H1 (cell line): ENCODE measurements around the gene HOXA6. TPM values are rescaled to one million over a fixed set of nuclear protein-coding genes. Genes with fewer than 3 reads are reported as not detected.

Experiments used
- CTCF ChIA-PET: fragments of 300-600 bp; sonication (Branson Sonifier 250); formaldehyde crosslinking; loops from one replicate; lab custom pipeline; 2021; ENCODE audit not compliant: partially characterized antibody; lab: Charles Lee
- POLR2A ChIA-PET: fragments of 300-600 bp; sonication (Branson Sonifier 250); formaldehyde crosslinking; loops from one replicate; lab custom pipeline; 2021; ENCODE audit warnings: inconsistent platforms; ENCODE audit not compliant: partially characterized antibody; lab: Charles Lee
- DNase-seq, 2 experiments: peaks; one replicate each; pipeline versions ENCODE4 v3.0.0 to v3.0.0-alpha.2; 2010 to 2022; ENCODE audit warnings: low spot score in 2 of 2, low read depth in 1 of 2, mixed read lengths in 1 of 2
- FAIRE-seq: peaks from 2 replicates; lab custom pipeline; 2011; peaks lifted over from hg19 to GRCh38; lab: Jason Lieb, UNC
- H2AFZ ChIP-seq: 2 replicates; pipeline ENCODE4 v1.8.1; 2012; ENCODE audit warnings: low read length, inconsistent platforms
- H2AK5ac ChIP-seq: 2 replicates; pipeline ENCODE4 v1.6.1; 2013; ENCODE audit warnings: low read depth, low read length
- H2BK120ac ChIP-seq: replicated peaks from 2 replicates; pipeline ENCODE3; 2013; ENCODE audit warnings: low read depth, low read length, inconsistent platforms
- H2BK12ac ChIP-seq: 2 replicates; pipeline ENCODE4 v1.6.1; 2013; ENCODE audit warnings: low read depth, low read length
- H2BK15ac ChIP-seq: 2 replicates; pipeline ENCODE4 v1.6.1; 2013; ENCODE audit warnings: low read length
- H2BK20ac ChIP-seq: 2 replicates; pipeline ENCODE4 v1.6.1; 2013; ENCODE audit warnings: low read length
- H2BK5ac ChIP-seq: 2 replicates; pipeline ENCODE4 v1.6.1; 2013; ENCODE audit warnings: low read depth, low read length
- H3K14ac ChIP-seq: 2 replicates; pipeline ENCODE4 v1.6.1; 2013; ENCODE audit warnings: inconsistent platforms; ENCODE audit not compliant: insufficient read length
- H3K18ac ChIP-seq: 2 replicates; pipeline ENCODE4 v1.6.1; 2013; ENCODE audit warnings: low read length; ENCODE audit errors: extremely low read depth
- H3K23ac ChIP-seq: 2 replicates; pipeline ENCODE4 v1.6.1; 2013; ENCODE audit warnings: inconsistent platforms; ENCODE audit not compliant: insufficient read length
- H3K23me2 ChIP-seq: 2 replicates; pipeline ENCODE4 v1.6.1; 2013; ENCODE audit warnings: low read depth, low read length
- H3K27ac ChIP-seq: 2 replicates; pipeline ENCODE4 v1.6.1; 2011; ENCODE audit warnings: low read depth, low read length, inconsistent platforms
- H3K27me3 ChIP-seq, 4 experiments: replicated peaks in 1 of 4; 1 replicate in 1 of 4; 2 replicates in 3 of 4; pipeline versions ENCODE4 v1.6.1 to v1.8.1; 2011 to 2013; ENCODE audit warnings: low read length in 3 of 4, mild to moderate bottlenecking in 3 of 4, inconsistent platforms in 2 of 4, mixed read lengths in 2 of 4, moderate library complexity in 1 of 4; ENCODE audit not compliant: control insufficient read depth in 3 of 4, insufficient read depth in 3 of 4; ENCODE audit errors: extremely low read depth in 1 of 4
- H3K36me3 ChIP-seq, 4 experiments: 2 replicates each; pipeline versions ENCODE4 v1.6.1 to v1.8.1; 2011 to 2013; ENCODE audit warnings: mild to moderate bottlenecking in 4 of 4, low read length in 3 of 4, moderate library complexity in 2 of 4, control low read depth in 1 of 4, inconsistent platforms in 1 of 4; ENCODE audit not compliant: insufficient read depth in 4 of 4, control insufficient read depth in 2 of 4
- H3K4ac ChIP-seq: replicated peaks from 2 replicates; pipeline ENCODE3; 2013; ENCODE audit warnings: low read length, low read depth, mixed read lengths, inconsistent platforms; ENCODE audit not compliant: insufficient read length
- H3K4me1 ChIP-seq, 4 experiments: replicated peaks in 1 of 4; 1 replicate in 1 of 4; 2 replicates in 3 of 4; pipeline versions ENCODE4 v1.6.1 to v1.8.1; 2011 to 2013; ENCODE audit warnings: low read length in 3 of 4, inconsistent platforms in 2 of 4, mixed read lengths in 1 of 4; ENCODE audit not compliant: insufficient read depth in 4 of 4, control insufficient read depth in 3 of 4
- H3K4me2 ChIP-seq, 2 experiments: 2 replicates each; pipeline versions ENCODE4 v1.6.1 to v1.8.1; 2011 to 2013; ENCODE audit warnings: low read depth in 2 of 2, low read length in 2 of 2, control low read depth in 1 of 2, inconsistent platforms in 1 of 2, mild to moderate bottlenecking in 1 of 2; ENCODE audit not compliant: insufficient read depth in 1 of 2
- H3K4me3 ChIP-seq, 4 experiments: fragments of 200-600, 300-600 bp in 1 of 4; sonication (generic), shearing (Covaris generic), sonication (Bioruptor Twin) in 1 of 4; 2 replicates each; pipeline versions ENCODE4 v1.5.1 to v1.8.1; 2011 to 2016; ENCODE audit warnings: low read length in 4 of 4, low read depth in 3 of 4, control low read depth in 2 of 4, inconsistent platforms in 2 of 4, mild to moderate bottlenecking in 2 of 4, mixed read lengths in 1 of 4, moderate library complexity in 1 of 4; ENCODE audit not compliant: insufficient read depth in 2 of 4; ENCODE audit errors: extremely low read depth in 1 of 4
- H3K56ac ChIP-seq: replicated peaks from 2 replicates; pipeline ENCODE3; 2013; ENCODE audit warnings: low read depth, mild to moderate bottlenecking, mixed read lengths, low read length, inconsistent platforms; ENCODE audit not compliant: insufficient read length
- H3K79me1 ChIP-seq: 2 replicates; pipeline ENCODE4 v1.6.1; 2013; ENCODE audit warnings: low read depth, low read length, control low read depth
- H3K79me2 ChIP-seq, 2 experiments: 2 replicates each; pipeline versions ENCODE4 v1.6.1 to v1.8.1; 2012 to 2013; ENCODE audit warnings: low read length in 2 of 2, mild to moderate bottlenecking in 2 of 2, inconsistent platforms in 1 of 2; ENCODE audit not compliant: insufficient read depth in 2 of 2, control insufficient read depth in 1 of 2
- H3K9ac ChIP-seq, 4 experiments: replicated peaks in 1 of 4; 1 replicate in 1 of 4; 2 replicates in 3 of 4; pipeline versions ENCODE4 v1.6.1 to v1.8.1; 2011 to 2013; ENCODE audit warnings: low read depth in 3 of 4, low read length in 3 of 4, control low read depth in 2 of 4, mild to moderate bottlenecking in 2 of 4, moderate library complexity in 2 of 4, inconsistent platforms in 1 of 4; ENCODE audit errors: extremely low read depth in 1 of 4
- H3K9me3 ChIP-seq, 2 experiments: 2 replicates each; pipeline versions ENCODE4 v1.6.1 to v1.8.1; 2012 to 2013; ENCODE audit warnings: mild to moderate bottlenecking in 2 of 2, moderate library complexity in 2 of 2, control low read depth in 1 of 2, inconsistent platforms in 1 of 2, low read depth in 1 of 2, low read length in 1 of 2, mixed read lengths in 1 of 2; ENCODE audit not compliant: insufficient read depth in 2 of 2
- H4K20me1 ChIP-seq, 2 experiments: replicated peaks in 1 of 2; 2 replicates each; pipeline versions ENCODE3 to v1.8.1; 2011 to 2013; ENCODE audit warnings: inconsistent platforms in 2 of 2, low read length in 2 of 2, mild to moderate bottlenecking in 1 of 2; ENCODE audit not compliant: insufficient read depth in 2 of 2, control insufficient read depth in 1 of 2
- H4K5ac ChIP-seq: 2 replicates; pipeline ENCODE4 v1.6.1; 2013; ENCODE audit warnings: low read length, low read depth, mixed read lengths, inconsistent platforms; ENCODE audit not compliant: insufficient read length
- H4K8ac ChIP-seq: 2 replicates; pipeline ENCODE4 v1.8.0; 2013; ENCODE audit warnings: mild to moderate bottlenecking, moderate library complexity, low read length, inconsistent platforms; ENCODE audit not compliant: insufficient read depth; ENCODE audit errors: extremely low read depth
- H4K91ac ChIP-seq: replicated peaks from 2 replicates; pipeline ENCODE3; 2013; ENCODE audit warnings: low read length, mixed read lengths, inconsistent platforms; ENCODE audit not compliant: insufficient read length
- CTCF ChIP-seq, 3 experiments: IDR thresholded peaks; 1 replicate in 2 of 3; 2 replicates in 1 of 3; pipeline versions ENCODE4 v1.5.1 to v1.6.1; 2011; ENCODE audit warnings: low read length in 3 of 3, mild to moderate bottlenecking in 3 of 3, inconsistent platforms in 2 of 3, low read depth in 1 of 3, moderate library complexity in 1 of 3; ENCODE audit not compliant: insufficient read depth in 1 of 3; ENCODE audit errors: control extremely low read depth in 1 of 3
- E2F6 ChIP-seq: IDR thresholded peaks from 2 replicates; pipeline ENCODE4 v1.6.1; 2012; ENCODE audit warnings: inconsistent platforms
- MAFK ChIP-seq: IDR thresholded peaks from 2 replicates; pipeline ENCODE4 v1.6.1; 2012; ENCODE audit warnings: low read depth, mild to moderate bottlenecking, improper control_type of control experiment, low read length
- POLR2A ChIP-seq, 2 experiments: IDR thresholded peaks; 1 replicate in 1 of 2; 2 replicates in 1 of 2; pipeline ENCODE4 v1.6.1; 2011; ENCODE audit warnings: low read depth in 2 of 2, low read length in 2 of 2, mild to moderate bottlenecking in 2 of 2; ENCODE audit errors: control extremely low read depth in 1 of 2
- TAF1 ChIP-seq: IDR thresholded peaks from 2 replicates; pipeline ENCODE4 v1.6.1; 2011; ENCODE audit warnings: mild to moderate bottlenecking, low read depth, low read length
- TEAD4 ChIP-seq: IDR thresholded peaks from 2 replicates; pipeline ENCODE4 v1.6.1; 2012; ENCODE audit warnings: low read depth, low read length, inconsistent platforms, mixed read lengths
- USF2 ChIP-seq: IDR thresholded peaks from 2 replicates; pipeline ENCODE4 v1.6.1; 2011; ENCODE audit warnings: low read length, improper control_type of control experiment
- YY1 ChIP-seq: IDR thresholded peaks from 2 replicates; pipeline ENCODE4 v1.6.1; 2011; ENCODE audit warnings: low read depth, mild to moderate bottlenecking, low read length
- WGBS, 2 experiments: shearing (Covaris generic) in 1 of 2; methylation state at CpG; one replicate each; pipeline versions ENCODE4 v1.1.6 to v1.1.7; 2013 to 2015; ENCODE audit warnings: low lambda C conversion rate in 2 of 2, mixed read lengths in 2 of 2, inconsistent platforms in 1 of 2, low coverage in 1 of 2, missing lambda C conversion rate in 1 of 2; ENCODE audit not compliant: insufficient replicate concordance in 2 of 2, insufficient coverage in 1 of 2, insufficient read length in 1 of 2; ENCODE audit errors: extremely low coverage in 1 of 2, missing lambda C conversion rate in 1 of 2; 5-methylcytosine and 5-hydroxymethylcytosine counted together
- polyA plus RNA-seq, 7 experiments: library from polyadenylated mRNA; depleted of rRNA in 3 of 7; stranded (reverse) in 5 of 7; unstranded in 2 of 7; fragments of >200 nt in 5 of 7; fragments of 200-250 nt in 2 of 7; gene quantifications; 1 replicate in 5 of 7; 2 replicates in 1 of 7; 4 replicates in 1 of 7; pipeline versions ENCODE4 v1.2.1 to v1.2.3, GENCODE V29; 2011 to 2013; ENCODE audit warnings: missing spikeins in 2 of 7, mixed read lengths in 2 of 7
- total RNA-seq: library from RNA; stranded (reverse); fragmentation: NEBNext Ultra II Directional; extraction: Animal tissue kit (Norgen Biotek cat#: 25700); gene quantifications from 2 replicates; pipeline ENCODE4 v1.2.1, GENCODE V29; 2021

Gene HOXA6
- total and polyA plus RNA-seq, 2 of the 8 experiments (the other 6 are each of a cell fraction or from before 2014, with no cell fraction given), result not detected

GRCh38 chr7:27141923-27142579 lies 5.5 kb downstream of the HOXA6 start:
- Histone ChIP-seq H3K79me2 (no peaks in the 10 kb centered on the region), H2BK20ac (no peak overlapping the region), H3K56ac (no peak overlapping the region), H3K4ac (no peak overlapping the region), H3K18ac (no peak overlapping the region), H2BK5ac (no peak overlapping the region), H3K9ac (no peak overlapping the region), H2BK120ac (no peak overlapping the region), H2BK12ac (no peak overlapping the region), H3K36me3 (peaks cover 0 to 6% (median 0%) of the 10 kb centered on the region in 4 experiments; a peak in 1 of 8 replicates), H3K4me3 (peak overlapping the region in 1 of 4 experiments; percentile 59; a peak in 2 of 8 replicates), H3K23me2 (peaks cover 9% of the 10 kb centered on the region), H2AK5ac (no peak overlapping the region), H4K5ac (no peak overlapping the region), H3K14ac (no peak overlapping the region), H2AFZ (no peak overlapping the region), H3K9me3 (peaks cover 0 to 3% of the 10 kb centered on the region in 2 experiments; a peak in 1 of 4 replicates), H3K4me1 (peaks cover 0 to 6% (median 3%) of the 10 kb centered on the region in 4 experiments; a peak in 4 of 7 replicates), H4K20me1 (peaks cover 19 to 25% of the 10 kb centered on the region in 2 experiments), H4K8ac (no peak overlapping the region; the same call in 1 of the 2 replicates), H2BK15ac (no peak overlapping the region), H3K23ac (no peak overlapping the region), H3K27ac (no peak overlapping the region), H4K91ac (no peak overlapping the region), H3K4me2 (peak overlapping the region; percentile 70; a peak in 2 of 4 replicates), H3K27me3 (peaks cover 97 to 100% (median 99%) of the 10 kb centered on the region in 4 experiments), H3K79me1 (no peaks in the 10 kb centered on the region)
- CTCF ChIA-PET, result interaction anchor here (0.6 to 12.5 kb wide), 24 partner anchors 8 to 870 kb away, joined by 3 to 123 read pairs (median 10); partner anchors contain the start of genes HOXA1, HOXA3 and HOXA7
- FAIRE-seq (no peak), DNase-seq (peak in 1 of 2 experiments; percentile 55)
- POLR2A ChIA-PET, result no interaction called here
- WGBS, 2 experiments, result 14% methylated on average over 13 of the region's 30 CpGs; no CpG with 5 or more reads in 1 of the 2 experiments
- TF ChIP-seq POLR2A (IDR thresholded peaks at IDR 0.05; ENCODE audit: control extremely low read depth in 1 of 2, low read depth in 2 of 2, low read length in 2 of 2) (no peak), CTCF (IDR thresholded peaks at IDR 0.05; ENCODE audit: control extremely low read depth in 1 of 3, insufficient read depth in 1 of 3, low read depth in 1 of 3, low read length in 3 of 3) (peak in 2 of 3 experiments; percentile 25 to 27; a peak in 2 of 4 replicates), YY1 (no peak), USF2 (no peak), TEAD4 (no peak), TAF1 (no peak), E2F6 (no peak), MAFK (no peak)
